22Rv1 (cell line): ENCODE measurements around the gene ICE2.

Experiments
- ZFX ChIP-seq: fragments of 450-650 bp; IDR thresholded peaks from 2 replicates; pipeline ENCODE4 v1.6.1; 2017; ENCODE audit warnings: antibody characterized with exemption, borderline replicate concordance
- TF ChIP-seq, protein P1 (sequence below): fragments of 450-650 bp; IDR thresholded peaks from 2 replicates; pipeline ENCODE4 v1.5.1; 2017; ENCODE audit warnings: mild to moderate bottlenecking

DNA sequence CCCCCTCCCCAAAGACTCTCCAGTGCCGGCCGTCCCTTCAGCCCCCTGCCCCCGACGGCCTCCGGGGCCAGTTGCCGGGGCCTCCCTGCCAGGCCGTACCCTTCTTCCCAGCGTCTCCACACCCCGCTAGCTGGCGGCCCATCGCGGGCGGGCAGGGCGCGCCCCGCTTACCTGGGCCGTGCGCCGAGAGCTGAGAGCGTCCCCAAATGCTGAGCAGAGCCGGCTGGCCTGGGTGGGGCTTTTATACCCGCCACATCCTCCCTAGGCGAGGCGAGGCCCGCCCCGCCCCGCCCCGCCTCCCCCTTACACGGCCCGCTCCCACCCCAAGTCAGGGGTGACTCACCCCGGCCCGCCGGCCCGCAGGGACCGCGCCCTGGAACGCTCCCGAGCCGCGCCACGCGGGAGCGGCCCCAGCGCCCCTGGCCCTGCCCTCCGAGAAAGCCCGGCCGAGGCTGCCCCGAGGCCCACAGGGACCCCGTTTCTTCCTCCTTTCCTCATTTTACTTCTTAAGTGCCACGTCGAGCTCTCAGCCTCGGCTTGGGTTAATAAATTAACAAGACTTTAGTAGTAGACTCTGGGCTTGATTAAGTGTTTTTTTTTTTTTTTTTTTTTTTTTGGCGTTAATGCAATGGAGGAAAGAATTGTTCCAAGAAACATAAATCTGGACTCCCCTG is 81.0 kb downstream of the ICE2 start, which contains the start of gene ANXA2:
- TF ChIP-seq, protein P1, sequence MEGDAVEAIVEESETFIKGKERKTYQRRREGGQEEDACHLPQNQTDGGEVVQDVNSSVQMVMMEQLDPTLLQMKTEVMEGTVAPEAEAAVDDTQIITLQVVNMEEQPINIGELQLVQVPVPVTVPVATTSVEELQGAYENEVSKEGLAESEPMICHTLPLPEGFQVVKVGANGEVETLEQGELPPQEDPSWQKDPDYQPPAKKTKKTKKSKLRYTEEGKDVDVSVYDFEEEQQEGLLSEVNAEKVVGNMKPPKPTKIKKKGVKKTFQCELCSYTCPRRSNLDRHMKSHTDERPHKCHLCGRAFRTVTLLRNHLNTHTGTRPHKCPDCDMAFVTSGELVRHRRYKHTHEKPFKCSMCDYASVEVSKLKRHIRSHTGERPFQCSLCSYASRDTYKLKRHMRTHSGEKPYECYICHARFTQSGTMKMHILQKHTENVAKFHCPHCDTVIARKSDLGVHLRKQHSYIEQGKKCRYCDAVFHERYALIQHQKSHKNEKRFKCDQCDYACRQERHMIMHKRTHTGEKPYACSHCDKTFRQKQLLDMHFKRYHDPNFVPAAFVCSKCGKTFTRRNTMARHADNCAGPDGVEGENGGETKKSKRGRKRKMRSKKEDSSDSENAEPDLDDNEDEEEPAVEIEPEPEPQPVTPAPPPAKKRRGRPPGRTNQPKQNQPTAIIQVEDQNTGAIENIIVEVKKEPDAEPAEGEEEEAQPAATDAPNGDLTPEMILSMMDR, result no peak
- no peak for TF ChIP-seq ZFX
